Superior temporal gyrus (tissue), 1 donor: ENCODE measurements around the gene ERICH6B.

Source experiments
- DNase-seq: peaks from one replicate; pipeline ENCODE4 v3.0.0-alpha.2; 2016; ENCODE audit errors: extremely low spot score

Gene ERICH6B

GRCh38 chr13:45601680-45602079 is 13.9 kb downstream of the ERICH6B start:
- DNase-seq = no peak

DNA sequence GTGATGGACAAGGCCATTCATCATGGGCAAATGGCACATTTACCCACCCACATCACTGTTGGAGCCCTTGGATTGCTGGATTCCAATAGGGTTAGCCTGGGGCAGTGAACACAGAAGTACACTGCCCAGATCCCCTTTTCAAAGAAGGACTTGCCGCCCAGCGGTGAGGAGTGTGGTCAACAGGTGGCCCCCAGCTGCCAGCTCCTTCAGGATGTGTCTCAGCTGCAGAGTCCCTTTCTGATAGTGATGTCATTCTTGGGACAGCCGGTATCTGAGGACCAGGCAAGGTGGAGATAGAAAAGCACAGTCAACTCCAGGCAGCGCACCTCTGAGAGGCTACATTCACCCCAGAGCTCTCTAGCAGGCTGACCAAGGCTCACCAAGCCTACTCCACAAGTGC is 16.9 kb downstream of the ERICH6B start:
- DNase-seq = no peak

DNA sequence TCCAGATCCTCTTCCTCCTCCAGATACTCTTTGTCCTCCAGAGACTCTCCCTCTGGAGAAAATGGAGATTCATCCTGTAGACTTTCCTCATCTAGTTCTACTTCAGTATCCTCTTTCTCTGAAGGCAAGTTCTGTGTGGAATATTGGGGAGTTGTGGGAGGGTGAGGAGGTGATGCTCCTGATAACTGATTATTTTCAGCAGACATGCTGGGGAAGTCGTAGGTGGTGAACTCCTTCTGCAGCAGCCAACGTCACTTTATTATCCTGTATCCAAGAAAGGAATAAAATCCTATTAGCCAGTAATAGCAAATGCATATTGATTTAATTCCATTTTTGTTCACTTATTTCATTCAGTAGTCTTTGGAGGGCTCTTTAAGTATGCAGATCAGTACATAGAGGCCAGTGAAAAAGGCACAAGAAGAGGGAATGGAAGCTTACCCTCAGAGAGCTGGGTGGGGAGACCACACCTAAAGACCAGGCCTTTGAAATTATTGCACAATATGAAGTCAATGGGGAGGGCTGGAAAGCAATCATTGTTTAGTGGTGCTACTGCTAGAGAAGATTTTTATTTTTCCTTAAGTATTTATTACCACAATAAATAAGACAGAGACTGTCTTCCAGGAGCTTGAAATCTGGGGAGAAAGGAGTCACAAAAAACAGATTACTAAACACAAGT is 18.6 kb downstream of the ERICH6B start:
- DNase-seq = no peak

- DNase-seq = no peak
Measured at GRCh38 chr13:45595965-45596364, 19.6 kb downstream of the ERICH6B start.

- no peak for DNase-seq
Measured at GRCh38 chr13:45594764-45595163, 20.8 kb downstream of the ERICH6B start.

DNA sequence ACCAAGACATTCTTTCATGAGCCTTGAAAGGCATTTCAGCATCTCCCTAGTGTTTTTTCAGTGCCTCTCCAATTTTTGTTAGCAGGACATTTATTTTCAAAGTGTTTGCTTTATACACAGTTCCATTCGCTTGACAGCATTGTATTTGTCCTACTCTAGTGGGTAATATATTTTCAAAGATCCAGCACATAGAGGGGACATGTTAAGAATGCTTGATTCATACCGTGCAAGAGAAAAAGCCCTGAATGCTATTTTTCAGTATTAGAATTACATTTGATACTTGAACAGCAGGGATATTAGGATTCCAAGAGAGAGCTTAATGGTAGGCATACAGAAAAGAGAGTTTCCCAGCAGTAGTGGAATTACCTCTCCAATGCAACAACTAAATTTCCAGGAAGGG is 21.3 kb downstream of the ERICH6B start:
- no peak for DNase-seq

DNA sequence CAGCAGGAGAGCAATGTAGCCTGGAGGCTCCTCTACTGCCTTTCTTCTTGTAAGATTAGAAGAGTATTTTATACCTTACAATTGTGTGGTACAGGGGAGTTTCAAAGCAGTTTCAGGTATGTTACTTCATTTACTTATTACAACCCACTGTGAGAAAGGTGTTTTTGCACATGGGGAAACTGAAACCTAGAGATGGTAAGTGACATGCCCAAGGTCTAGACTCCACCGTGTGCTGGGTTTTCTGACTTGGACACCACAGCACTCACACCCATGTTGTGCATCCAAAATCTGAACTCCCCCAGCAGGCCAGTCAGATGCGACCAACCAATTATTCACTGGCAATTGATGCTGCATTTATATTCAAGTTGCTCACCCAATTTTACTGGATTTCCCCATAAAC is 22.8 kb downstream of the ERICH6B start:
- no peak for DNase-seq

GRCh38 chr13:45590066-45590465 is 25.5 kb downstream of the ERICH6B start:
- DNase-seq = no peak

- no peak for DNase-seq
Measured at GRCh38 chr13:45587897-45588296, 27.6 kb downstream of the ERICH6B start.

- no peak for DNase-seq
Measured at GRCh38 chr13:45584816-45585215, 30.7 kb downstream of the ERICH6B start.

- DNase-seq = no peak
Measured at GRCh38 chr13:45582408-45583076, 33.0 kb downstream of the ERICH6B start.

DNA sequence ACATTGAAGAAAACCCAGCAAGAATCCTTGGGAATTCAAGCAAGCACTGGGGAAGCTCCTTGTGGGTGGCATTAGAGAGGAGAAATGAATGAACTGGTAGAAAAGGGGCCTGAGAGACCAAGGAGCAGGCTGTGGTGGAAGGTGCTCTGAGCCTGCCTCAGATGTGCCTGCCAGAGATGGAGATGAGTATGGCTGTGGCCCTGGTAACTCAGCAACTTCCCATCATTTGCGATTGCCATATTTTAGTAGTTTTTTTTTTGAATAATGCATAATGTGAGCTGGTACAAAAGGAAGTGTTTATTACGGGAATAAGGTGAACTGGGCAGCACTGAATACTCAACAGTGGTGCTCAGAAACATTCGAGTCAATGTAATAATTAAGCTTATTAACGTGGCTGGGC is 39.1 kb downstream of the ERICH6B start:
- no peak for DNase-seq

GRCh38 chr13:45575830-45576180 is 39.7 kb downstream of the ERICH6B start:
- no peak for DNase-seq

- DNase-seq = no peak
Measured at GRCh38 chr13:45575146-45575829, 40.3 kb downstream of the ERICH6B start.

DNA sequence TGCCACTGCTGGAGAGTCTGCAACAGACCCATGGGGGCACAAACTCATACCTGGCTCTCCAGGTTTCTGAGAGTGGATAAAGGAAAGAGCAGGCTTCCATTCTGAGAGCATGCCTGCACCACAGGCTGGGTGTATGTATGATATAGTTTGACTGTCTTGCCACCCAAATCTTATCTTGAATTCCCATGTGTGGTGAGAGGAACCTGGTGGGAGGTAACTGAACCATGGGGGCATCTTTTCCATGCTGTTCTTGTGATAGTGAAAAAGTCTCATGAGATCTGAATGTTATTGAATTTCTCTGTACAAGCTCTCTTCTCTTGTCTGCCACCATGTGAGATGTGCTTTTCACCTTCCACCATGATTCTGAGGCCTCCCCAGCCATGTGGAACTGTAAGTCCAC is 50.2 kb downstream of the ERICH6B start:
- no peak for DNase-seq

DNA sequence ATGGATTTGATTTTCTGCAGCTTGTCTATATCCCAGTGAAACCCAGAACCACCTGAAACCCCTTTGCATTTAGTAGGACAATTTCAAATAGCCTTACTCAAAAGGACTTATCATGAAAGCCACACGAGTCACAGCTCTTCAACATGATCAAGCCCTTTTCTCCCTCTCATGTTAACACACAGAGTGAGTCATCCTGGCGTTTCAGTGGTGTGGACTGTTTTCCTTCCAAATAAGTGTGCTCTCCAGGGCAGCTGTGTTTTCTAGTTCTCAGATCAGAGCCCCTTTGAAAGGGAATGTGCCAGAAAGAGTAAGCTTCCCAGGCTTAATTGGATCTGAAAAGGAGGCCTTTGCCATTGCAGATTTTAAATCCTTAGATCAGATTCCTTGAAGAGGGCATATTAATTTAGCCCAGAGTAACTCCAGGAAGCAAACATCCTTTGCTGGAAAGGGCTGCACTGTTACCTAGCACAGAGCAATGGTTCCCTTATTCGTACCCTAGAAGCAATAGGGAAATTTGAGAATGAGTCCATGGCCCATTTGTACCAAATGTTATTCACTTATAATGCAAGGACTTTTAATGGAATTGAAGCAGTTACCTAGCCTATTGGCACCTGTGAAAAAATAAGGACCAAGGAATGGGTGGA is 51.3 kb downstream of the ERICH6B start:
- no peak for DNase-seq

- no peak for DNase-seq
Measured at GRCh38 chr13:45554604-45555109, 60.9 kb downstream of the ERICH6B start.

GRCh38 chr13:45548281-45548680 is 67.3 kb downstream of the ERICH6B start:
- no peak for DNase-seq

DNA sequence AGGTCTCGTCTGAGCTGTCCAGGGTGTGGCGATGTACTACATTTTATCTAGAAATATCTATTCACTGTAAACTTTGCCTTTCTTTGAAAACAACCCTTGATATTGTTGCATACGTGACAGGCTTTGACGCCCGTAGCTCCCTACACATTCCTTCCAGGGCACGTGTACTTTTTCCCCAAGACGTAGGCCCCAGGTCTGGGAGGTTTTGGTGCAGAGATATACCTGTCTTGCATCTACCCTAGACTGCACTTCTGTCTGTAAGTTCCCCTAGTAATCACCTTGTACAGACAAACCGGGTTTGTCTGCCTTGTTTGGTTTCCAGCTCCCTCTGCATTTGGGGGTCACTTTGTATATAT is 69.2 kb downstream of the ERICH6B start:
- DNase-seq = no peak

GRCh38 chr13:45545686-45546409 is 69.7 kb downstream of the ERICH6B start:
- DNase-seq = no peak

DNA sequence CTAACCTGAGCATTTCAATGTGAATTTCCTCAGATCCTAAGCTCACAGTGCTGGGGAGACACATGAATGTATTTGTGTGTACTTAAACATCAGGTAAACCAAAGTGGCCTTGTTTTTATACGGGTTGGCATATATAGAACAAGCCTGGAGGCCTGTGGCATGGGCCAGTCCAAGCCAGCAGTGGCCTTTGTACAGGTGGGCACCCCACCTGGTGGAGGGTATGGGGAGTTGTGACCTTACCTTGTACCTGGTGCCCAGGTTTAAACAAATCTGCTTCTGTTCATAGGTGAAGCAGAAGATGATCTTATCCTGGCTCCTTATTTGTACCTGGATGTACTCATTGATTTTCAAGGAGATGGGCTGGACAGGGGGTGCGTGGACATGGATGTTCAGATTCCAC is 71.0 kb downstream of the ERICH6B start:
- DNase-seq = no peak

- no peak for DNase-seq
Measured at GRCh38 chr13:45542878-45543277, 72.7 kb downstream of the ERICH6B start.
